Central memory CD4-positive, alpha-beta T cell (primary cell): Measurements from ENCODE around the gene PNPLA1.

Experiments
- DNase-seq: peaks from one replicate; pipeline ENCODE4 v3.0.0; 2022

PNPLA1 gene

DNA sequence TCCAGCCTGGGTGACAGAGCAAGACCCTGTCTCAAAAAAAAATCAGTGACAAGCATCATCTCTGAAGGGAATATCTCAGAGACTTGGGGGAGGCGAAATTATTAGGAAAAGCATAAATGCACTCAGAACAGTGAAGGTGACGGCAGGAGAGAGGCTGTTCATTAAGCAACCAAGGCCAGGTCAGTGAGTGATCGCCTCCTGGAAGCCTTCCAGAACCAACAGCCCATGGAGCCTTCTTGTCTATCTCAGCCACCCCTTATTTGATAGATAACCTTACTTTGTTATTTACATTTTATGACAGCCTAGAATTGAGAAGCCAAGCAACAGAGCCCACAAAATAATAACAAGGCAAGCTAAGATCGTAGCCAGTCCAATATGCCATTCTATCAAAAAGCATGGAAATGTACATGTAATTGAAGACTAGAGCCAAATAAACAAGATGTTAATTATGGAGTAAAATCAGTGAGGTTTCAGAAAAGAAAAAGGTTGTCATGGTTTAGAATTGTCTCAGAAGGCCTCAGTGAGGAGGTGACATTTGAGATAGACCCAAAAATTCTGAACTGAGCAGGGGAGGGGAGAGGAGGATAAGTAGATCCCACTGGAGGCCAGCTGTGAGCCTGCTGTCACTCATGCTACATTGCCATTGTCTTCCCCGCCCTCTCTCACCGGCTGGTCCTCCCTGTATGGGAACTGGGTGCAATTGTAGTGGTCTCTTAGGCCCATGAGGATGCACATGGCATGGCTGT, 49.0 kb downstream of the PNPLA1 start:
- DNase-seq = no peak

DNA sequence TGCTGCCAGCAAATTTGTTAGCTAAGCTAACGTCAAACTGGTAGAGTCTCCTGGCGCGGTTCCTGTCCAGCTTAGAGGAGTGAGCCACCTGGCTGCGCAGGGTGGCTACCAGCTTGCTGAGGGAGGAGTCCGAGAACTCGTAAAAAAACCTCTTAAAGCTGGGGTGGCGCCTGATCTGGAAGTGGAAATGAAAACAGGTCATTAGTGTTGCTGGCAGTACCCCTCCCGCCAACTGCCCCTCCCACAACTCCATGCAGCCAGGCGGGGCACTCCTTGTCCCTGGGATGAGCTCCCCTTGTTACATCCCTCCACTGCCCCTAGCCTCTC, 49.5 kb downstream of the PNPLA1 start:
- no peak for DNase-seq

DNA sequence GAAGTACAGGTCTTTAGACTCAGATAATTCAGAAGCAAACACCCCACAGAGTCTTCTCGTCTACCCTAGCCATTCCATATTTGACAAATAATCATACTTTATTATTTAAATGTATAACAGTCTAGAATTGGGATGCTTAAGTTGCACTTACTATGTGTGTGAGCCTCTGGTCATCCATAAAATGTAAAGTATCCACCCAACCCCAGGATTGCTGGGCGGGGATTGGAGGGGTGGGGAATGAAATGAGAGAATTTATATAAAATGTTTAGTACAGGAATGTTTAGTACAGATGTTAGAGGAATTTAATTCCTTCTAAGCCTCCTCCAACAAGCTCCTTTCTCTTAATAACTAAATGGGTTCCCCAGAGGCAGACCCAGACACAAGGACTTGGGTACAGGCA, 50.0 kb downstream of the PNPLA1 start:
- no peak for DNase-seq

DNA sequence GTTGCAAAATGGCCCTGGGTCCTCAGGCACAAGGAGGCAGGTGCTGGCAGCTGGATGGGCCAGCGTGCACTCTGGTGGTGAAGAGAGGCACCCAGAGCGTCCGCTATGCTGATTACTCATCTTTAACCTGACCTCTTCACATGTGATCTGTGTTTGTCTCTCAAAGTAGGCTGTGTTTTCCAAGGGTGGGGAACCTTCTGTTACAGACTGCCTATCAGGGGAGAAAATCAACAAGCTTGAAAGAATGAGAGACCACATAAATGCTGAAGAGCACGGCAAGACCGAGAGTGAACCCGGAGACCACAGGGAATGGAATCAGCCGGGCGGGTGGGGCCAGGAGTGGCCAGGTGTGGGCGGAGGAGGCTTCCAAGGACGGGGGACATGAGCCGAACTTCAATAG, 50.6 kb downstream of the PNPLA1 start:
- no peak for DNase-seq

DNA sequence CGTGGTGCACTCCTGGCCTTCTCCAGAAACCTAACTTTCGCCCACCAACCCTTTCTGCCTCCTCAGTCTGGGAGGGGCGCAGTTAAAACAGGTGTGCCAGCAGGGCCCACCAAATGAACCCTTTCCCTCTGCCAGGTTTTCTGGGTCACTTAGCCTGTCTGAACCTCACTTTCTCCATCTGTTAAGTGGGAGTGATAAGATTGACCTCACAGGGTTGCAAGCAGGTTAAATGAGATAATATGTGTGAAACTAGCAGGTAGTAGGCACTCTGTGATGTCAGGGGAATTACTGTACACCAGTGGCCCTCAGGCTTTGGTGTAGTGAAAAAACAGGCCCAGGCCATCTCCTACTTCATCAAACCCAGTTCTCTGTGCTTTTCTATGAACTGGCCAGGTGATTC, 52.7 kb downstream of the PNPLA1 start:
- no peak for DNase-seq

DNA sequence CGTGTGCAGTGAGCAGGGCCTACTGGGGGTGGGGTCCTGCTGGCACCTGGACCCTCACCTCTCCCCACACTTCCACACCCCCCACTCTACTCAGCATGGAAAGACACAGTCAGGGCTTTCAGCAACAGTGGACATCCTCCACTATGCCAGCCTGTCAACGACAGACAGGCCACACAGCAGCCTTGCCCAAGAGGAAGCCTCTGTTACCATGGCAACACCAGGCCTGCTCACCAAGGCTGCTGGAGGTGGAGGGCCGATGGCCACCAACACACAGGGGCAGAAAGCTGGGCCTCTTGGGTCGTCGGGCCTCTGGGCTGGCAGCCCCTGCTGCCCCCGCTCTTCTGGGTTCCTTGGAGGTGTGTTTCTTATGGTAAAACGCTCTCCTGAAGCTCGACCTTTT, 53.2 kb downstream of the PNPLA1 start:
- no peak for DNase-seq

DNA sequence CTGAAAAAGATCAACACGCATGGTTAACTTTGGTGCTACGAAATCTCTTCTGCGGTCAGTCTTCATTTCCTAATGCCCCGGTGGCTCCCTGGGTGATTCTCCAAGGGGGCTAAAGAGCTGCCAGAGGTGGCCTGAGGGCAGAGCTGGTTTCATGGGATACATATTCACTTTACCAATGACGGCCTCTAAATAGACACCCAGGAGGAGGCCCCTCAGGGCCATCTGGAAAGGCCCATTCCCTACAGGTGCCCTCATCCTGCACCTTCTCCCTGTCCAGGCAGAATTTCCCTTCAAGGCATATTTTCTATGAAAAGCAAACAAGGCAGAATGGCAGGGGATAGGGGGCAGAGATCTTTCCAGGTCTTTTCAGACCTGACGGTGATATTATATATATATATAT, 54.3 kb downstream of the PNPLA1 start:
- DNase-seq = no peak

DNA sequence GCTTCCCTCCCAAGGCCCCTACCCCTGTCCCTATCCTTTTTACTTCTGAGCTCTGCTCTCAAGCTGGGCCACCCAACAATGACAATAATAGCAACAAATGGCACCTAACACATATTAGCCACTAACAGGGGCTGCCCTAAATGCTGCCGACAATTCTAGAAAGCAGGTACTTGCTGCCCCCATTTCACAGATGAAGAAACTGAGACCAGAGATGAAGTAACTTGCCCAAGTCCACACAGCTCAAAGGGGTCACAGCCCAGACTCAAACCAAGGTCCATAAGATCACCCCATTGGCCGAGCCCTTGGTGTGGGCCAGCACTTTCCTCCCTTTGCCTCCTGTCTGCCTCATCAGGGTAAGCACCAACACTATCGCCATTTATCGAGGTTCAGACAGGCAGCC, 54.9 kb downstream of the PNPLA1 start:
- DNase-seq = no peak

DNA sequence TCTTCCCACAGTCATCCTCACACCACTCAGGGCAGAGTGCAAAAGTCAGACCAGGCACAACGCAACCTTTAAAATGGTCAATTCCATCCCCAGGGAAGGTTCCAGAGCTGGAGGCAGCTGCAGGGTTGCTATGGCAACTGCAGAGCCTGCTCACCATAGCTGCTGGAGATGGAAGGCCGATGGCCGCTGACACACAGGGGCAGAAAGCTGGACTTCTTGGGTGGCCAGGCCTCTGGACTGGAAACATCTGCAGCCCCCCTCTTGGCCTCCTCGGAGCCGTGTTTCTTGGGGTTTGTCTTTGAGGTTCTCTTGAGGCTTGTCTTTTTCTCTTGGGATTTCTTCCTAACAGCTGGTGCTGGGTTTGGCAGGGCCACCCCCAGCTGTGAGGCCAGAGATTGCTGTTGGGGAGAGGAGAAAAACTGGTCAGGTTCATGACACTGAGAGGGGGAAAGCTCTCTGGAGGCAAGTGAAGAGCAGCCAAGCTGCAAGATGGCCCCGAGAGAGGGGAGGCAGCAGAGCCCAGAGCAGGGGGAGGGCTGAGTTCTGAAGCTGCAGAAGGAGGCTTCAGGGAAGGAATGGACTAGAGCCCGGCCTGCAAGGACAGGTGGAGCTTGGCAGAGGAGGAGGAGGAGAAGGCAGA, 56.6 kb downstream of the PNPLA1 start:
- DNase-seq = no peak

DNA sequence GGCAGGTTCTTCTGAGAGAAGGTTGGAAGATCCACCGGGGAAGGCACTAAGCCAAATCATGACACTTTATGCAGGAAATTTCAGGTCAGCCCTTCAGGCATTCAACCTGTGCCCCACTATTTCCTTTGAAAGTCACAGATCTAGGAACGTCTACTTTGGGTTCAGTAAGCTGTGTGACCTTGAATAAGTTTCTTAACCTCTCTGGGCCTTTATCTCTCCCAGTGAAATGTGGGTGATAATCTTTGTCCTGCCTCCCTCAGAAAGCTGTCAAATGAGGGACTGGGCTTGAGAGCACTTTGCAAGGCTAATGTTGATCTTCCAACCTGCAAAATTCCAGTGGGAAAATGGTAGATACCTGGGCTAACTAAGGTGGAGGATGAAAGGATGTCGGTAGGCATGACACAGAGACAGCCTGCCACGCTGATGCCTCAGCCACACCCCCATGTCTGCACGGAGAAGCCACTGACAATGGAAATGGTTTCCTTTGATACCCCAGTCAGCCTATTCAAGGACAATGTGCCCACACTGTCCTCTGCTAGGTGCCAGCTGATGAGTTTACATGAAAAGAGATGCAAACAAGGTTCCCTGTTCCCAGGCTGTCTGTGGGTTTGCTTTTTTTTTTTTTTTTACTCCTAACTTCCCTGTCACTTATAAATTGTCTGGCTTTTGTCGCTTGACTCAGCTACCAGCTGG, 57.5 kb downstream of the PNPLA1 start:
- no peak for DNase-seq

DNA sequence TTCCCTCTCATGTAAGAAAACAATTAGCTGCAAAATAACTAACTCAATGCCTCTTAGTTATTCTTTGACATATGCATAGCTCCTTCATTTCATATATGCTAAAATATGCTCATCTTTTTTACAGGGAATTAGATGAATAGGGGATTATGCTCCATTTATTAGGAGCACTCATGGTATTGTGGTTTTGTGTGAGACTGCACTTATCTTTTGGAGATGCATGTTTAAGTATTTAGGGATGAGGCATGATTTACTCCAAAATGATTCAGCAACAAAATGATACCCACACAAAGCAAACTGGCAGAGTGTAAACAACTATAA, 58.0 kb downstream of the PNPLA1 start:
- no peak for DNase-seq

DNA sequence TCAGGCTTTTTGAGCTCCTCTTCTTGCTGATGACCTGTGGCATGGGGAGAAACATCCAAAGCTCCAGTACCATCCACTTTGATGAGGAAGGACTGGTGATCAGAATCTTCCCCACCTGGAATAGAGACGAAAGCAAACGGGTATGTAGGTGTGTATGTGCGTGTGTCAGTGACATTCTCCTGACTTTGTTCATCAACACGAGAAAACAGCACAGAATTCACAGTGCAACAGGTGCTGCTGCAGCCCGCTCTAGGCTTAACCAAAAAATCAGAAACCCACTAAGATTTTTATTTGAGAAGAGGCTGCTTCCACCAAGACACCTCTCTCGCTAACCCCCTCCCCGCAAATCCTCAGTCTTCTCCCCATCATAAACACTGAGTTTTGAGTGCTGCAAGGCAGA, 58.7 kb downstream of the PNPLA1 start:
- DNase-seq = no peak

DNA sequence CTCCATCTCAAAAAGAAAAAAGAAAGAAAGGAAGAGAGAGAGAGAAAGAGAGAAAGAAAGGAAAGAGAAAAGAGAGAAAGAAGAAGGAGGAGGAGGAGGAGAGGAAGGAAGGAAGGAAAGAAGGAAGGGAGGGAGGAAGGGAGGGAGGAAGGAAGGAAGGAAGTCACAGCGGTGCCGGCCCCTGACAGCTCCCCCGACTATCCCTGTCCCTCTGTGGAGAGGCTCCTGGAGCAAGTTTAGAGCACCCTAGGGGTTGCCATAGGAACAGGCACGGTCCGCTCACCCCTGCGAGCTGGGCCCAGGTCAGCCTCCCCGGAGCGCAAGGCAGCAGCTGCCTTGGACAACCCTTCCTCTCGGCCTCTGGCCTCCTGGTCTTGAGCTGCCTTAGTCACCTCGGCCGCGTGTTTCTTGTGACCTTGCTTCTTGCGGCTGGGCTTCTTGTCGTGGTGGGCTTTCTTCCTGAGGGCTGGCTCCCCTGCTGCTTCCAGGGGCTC, 60.0 kb downstream of the PNPLA1 start:
- no peak for DNase-seq

DNA sequence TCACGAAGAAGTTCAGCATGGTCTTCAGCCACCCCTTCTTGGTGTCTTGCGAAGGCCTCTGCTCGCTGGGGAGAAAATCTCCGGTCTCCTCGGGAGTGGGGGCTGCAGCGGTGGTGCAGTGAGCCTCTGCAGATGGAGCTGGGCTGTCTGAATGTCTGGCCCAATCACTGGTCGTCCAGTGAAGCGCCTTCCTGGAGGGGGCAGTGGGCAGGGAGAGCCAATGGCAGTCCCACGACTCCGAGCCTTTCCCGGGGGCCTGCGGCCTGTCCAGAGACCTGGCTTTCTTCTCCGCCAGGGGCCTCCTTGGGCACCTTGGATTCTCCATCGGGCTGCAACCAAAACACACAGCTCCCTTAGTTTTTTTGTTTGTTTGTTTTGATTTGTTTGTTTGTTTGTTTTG, 60.5 kb downstream of the PNPLA1 start:
- DNase-seq = no peak

DNA sequence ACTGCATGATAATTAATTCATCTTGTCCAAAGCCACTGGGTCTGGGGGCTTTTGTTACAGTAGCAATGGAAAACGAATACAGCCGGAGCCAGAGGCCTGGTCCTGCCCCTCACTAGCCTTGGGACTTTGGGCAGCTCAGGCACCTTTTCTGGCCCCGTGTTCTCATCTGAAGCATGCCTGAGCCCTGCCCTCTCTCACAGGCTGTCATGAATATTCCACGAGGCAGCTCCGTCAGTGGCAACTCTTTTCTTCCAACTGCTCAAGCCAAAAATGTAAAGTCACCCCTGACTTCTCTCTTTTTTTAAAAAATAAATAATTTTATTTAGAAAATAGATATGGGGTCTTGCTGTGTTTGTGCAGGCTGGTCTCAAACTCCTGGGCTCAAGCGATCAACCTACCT, 61.5 kb downstream of the PNPLA1 start:
- no peak for DNase-seq

DNA sequence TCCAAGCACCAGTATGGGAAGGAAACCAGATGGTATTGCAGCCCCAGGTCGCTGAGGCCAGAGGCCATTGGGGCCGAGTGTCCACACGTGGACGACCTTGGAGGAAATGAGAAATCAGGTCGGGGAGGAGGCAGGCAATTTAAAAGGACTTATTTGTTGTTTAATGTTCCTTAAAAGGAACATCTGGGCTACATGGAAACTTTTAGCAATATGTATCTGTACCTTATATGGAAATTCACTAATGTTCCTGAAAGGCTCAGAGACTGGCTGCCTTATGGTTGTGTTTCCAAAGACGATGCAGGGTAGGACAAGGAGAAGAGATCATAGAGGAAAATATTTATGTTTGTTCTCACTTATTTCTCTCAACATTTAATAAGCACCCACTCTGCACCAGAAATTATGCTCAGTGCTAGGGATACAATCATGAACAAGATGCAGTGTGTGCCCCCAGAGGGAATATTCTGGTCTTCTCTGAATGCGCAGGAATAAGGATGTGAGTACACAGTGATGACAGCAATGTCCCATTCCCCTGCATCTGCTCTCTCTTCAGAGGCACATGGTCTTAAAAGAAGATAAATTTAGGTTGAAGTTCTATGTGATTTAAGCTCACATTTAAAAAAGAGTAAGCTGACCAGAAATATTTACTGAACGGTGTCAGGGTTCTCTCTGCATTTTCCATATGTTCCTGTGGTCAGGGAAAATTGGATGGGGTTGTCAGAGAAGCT, 63.5 kb downstream of the PNPLA1 start:
- no peak for DNase-seq

DNA sequence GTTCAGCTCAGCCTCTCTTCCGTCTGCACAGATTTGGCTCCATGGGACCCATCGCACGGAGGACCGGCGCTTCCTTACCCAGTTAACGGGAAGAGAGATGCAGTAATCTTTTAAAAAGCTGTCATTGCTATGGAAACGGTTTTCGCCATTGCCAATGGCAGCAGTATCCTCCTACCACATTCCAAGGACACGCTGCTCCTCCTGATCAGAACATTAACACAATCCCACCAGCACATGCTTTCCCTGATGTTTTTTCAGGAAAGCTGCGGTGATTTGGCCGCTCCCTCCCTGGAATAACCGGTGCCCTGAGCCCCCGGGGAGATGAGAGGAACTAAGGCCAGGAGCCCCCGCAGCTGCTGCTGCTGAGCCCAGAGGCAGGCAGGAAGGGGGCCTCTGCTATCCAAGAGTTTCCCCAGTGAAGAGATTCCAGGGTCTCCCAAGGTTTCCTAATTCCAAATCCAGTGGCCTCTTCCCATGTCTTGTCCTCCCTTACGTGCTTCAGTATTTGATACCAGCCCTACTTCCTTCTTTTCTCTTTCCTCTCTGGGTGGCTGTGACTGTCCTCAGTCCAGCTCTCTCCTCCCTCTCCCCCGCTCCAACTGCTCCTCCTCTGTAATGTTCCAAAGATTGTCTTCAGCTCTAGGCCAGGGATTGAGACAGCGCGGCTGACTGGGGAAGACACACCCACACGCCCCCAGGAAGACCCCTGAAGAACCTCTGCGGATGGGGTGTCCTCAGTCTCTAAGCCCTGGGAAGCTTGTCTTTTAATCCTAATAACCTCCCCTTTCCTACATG, 64.3 kb downstream of the PNPLA1 start:
- no peak for DNase-seq

DNA sequence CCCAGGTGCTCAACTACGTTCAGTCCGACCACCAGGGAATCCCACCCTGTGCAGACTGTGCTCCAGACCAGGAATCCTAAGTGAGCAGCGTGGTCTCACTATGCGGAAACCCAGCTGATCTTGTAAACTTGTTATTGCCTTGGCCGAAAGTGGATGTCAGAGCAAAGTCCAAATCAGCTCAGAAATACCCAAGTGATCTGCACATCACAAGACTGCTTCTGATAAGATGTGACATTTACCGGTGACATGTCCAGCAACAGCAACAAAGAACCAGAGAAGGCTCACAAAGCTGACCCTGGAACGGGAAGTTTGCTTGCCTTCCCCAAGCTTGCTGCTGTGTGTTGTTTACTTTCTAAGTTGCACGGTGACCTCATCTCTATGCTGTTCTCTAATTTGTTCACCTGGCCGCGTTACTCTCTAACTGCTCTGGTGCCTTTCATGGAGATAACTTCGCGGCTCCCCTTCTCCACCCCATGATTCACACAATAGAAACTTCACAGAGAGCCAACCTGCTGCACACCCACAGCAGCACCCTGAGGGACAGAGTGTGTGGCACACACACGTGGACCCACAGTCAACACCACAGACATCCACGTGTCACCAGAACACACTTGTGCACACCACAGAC, 65.1 kb downstream of the PNPLA1 start:
- no peak for DNase-seq

DNA sequence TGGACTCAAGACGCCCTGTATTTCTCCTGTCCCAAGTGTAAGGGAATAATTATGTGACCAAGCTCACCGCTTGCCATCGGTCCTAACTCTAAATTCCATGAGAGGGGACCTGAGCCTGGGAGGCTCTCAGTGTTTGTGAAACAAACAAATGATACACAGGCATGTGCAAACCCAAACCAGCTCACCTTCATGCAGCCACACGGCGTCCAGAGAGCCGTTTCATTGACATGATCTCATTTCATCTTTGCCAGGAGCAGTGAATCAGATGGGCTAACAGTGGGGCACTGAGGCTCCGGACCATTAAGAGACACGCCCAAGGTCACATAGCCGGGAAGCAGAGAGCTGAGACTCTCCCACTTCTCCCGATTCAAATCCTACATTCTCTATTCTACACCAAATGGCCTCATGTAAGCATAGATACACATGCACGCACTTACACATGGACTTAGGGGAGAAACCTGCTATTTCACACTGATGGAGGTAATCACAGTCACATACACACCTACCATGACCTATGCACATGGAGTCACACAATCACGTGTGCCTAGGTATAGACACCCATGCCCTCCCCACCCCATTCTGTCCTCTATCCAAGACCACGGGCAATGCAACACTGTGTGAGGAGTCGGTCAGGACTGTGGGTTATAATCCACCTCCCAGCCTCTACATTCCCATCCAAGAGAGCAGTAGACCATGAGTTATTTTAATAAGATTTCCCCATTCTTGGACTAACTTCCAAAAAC, 65.8 kb downstream of the PNPLA1 start:
- no peak for DNase-seq

DNA sequence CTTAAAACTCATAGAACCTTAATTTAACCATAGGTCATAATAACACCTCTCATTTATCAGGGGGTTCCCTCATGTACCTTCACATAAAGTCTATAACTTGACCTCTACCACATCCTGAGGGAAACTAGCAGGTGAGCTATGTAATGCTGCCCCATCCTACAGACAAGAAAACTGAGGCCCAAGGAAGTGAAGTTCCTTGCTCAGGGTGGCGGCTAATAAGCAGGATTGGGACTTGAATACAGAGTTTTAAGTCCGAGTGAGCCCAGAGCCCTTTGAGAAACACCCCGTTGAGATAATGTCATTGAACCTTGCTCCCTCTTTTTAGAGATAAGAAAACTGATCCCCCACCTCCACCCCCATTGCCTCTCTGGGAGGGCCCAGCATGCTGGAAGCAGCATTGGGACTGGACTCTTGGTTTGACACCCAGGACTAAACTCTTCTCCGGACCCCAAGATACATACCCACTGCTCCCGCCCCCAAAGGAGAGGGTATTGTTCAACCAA, 66.4 kb downstream of the PNPLA1 start:
- DNase-seq = no peak

DNA sequence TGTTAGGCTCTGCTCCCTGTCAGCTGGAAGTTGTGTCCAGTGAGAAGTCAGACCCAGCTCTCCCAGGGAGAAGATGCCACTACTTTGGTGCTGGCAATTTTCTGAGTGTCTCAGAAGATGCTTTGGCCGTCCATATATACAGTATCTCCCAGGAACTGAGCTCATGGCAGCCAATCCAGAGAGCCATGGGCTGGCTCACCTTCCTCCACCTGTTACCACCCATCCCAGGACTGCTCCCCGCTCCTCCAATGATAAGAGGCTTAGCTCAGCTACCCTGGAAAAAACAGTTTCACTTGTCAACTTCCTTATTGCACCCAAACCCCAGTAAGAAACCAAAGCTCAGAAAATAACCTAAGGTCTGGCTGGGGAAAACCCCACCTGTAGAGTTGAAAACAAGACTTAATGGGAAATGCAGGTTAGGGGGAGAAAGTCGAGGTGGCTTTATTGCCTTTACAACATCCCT, 67.0 kb downstream of the PNPLA1 start, which contains the start of gene BNIP5:
TSS of gene BNIP5 (minus strand) at position 110 of the 463 bp plus-strand sequence. CDS start 6,198 bp downstream, outside the sequence.
- DNase-seq = peak; percentile 4
